DMS153 treated with DMSO at 0.1 percent for 48 hours (cell line): ENCODE results near the gene ASXL1.
"Not testable (repeated sequence)": the region's sequence is repeated elsewhere in the genome, so short reads cannot be mapped to it uniquely, and the experiment has no call there.

Experiments
- DNase-seq: peaks from one replicate; lab custom pipeline; 2025; ENCODE audit not compliant: unreplicated experiment; lab: John Stamatoyannopoulos, UW

The ASXL1 gene

DNA sequence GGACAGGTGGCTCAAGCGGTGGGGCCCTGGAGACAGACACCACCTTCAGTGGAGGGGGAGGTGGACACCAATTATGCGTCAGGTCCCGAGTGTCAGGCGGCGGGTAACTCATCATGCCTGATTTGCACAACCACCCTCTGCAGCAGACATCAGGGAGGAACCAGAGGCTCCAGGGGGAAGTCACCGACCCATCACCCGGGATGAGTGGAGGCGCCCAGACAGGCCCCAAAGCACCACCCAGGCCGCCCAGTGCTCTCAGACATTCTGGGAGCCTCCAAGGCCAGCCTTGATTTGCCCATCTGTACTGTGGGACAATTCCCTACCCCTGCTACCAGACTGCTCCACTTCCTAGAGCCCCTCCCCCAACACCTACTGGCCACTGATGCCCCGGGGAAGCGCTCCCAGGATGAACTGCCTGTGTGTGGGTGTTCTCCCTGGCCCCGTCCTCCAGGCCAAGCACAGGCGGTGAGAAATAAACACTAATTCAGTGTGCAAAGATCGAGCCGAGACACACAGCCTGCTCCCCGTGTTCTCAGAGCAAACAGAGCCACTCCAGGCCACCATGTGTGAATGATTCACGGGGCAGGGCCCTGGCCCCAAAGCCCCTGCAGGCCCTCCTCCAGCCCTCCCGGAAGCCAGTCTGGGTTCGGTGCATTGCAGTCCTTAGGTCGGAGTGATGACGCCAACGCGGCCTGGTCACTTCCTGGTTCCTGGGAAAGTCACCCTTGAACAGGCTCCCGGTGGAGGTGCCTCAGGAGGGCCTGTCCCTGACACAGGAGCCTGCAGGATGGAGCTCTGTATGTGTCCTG, 107.2 kb downstream of the ASXL1 start:
- DNase-seq, result no peak

DNA sequence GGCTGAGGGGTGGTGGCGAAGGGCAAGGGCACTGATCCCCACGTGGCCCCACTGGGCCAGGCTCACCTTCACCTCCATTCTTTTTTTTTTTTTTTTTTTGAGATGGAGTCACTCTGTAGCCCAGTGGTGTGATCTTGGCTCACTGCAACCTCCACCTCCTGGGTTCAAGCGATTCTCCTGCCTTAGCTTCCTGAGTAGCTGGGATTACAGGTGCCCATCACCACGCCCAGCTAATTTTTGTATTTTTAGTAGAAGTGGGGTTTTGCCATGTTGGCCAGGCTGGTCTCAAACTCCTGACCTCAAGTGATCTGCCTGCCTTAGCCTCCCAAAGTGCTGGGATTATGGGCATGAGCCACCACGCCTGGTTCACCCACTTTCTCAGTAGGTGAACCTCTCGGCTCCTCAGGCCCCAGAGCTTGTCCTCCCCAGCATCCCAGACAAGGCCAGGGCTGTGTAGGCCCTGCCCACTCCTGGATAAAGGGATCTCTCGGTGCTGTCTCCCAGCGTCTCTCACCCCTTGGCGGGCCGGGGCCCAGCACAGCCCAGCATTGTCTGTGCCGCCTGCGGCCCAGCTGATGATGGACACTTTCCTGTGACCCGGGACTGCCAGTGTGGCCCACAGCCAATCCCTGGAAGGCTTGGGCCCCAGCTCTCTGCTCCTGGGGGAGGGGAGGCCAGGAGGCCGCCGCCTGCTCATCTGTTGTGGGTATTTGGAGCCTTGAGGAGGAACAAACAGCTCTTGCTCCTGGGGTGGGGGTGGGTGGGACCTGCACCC, 108.0 kb downstream of the ASXL1 start:
- DNase-seq, result not testable (repeated sequence)

DNA sequence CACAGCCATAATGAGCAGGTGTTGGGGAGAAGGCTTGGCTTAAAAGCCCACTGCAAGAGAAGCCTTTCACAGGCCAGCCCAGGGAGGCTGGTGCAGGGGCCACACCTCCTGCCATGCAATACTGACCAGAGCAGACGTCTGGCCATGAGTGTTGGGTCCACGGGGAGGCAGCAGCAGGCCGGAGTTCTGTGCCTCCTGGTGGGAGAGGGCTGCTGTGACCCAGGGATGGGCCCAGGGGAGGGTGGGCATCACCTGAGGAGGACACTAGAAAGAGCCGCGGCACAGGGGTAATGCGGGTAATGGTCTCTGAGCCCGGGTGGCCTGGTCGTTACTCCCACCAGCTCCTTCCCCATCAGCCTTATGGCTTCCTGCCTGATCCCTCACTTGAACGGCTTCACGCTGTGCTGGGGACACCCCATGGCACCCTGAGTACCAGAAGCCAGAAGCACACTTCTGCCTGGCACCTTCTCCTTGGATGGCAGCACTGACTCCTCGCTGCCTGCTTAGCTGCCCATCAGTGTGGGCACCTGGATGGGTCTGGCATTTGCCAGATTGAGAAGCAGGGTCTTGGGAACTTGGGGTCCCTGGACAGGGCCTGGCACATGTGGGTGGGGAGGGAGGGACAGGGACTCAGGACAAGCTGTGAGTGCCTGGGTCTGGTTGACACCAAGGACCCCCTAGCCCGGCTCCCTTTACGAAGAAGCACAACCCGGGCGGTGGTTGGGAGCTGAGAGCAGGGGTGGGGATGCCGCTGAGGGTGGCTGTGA, 108.8 kb downstream of the ASXL1 start:
- no peak for DNase-seq

DNA sequence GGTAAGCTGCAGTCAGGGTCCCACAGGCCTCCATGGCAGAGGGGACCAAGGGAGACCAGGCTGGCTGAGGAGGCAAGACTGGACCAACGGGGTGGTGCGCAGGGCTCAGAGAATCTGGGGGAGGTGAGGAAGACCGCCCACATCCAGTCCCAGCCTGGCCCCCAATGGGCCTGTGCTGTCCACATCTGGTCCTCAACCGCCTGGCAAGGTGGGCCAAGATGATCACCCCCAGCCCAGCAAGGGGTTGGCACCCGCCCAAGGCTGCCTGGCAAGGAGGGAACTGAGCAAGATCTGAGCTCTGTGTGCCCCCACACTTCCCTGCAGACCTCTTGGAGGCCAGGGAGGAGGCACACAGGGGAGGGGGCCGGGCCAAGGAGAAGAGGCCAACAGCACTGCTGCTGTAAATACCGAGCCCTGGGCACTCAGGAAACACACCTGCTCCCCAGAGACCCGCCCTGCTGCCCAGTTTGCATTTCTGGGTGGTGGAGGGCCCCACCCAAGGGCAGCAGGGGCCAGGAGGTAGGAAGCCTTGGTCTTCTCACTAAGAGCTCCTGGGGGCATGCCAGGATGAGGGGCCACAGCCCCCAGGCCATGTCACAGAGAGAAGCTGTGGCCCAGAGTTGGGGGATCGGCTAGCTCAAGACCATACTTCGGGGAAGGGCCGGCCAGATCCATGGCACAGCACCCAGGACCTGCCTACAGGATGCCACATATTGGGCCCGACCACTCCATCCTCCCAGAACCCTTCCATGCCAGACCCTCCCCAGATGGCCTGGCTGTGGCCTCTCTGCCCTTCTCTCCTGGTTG, 109.6 kb downstream of the ASXL1 start:
- DNase-seq, result no peak

DNA sequence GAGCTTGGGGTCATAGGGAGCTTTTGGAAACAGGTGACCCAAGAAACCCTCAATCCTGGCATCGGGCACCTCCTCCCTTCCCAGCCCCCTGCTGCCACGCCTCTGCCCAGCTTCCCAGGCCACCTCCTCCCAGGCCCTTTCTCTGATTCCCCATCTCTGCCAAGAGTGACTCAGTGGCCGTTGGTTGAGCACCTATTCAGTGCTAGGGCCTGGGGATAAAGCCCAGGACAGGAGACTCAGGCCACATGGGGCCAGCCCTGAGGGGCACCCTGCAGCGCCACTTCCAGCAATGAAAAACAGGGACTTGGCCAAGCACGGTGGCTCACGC, 110.1 kb downstream of the ASXL1 start:
- DNase-seq, result no peak

DNA sequence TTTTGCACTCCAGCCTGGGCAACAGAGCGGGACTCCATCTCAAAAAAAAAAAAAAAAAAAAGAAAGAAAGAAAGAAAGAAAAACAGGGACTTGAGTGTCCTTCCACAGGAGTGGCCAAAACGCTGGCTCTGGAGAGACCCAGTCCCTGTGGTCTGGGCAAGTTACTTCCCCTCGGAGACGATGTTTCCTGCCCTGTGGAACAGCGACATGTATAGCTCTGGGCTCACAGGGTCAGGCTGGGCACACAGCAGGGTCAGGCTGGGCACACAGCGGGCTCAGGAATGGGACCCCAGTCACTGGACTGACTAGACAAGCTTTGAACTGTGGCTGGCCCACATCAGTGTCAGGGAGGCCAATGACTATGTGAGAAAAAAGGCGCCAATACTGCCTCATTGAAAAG, 110.7 kb downstream of the ASXL1 start:
- DNase-seq, result no peak

DNA sequence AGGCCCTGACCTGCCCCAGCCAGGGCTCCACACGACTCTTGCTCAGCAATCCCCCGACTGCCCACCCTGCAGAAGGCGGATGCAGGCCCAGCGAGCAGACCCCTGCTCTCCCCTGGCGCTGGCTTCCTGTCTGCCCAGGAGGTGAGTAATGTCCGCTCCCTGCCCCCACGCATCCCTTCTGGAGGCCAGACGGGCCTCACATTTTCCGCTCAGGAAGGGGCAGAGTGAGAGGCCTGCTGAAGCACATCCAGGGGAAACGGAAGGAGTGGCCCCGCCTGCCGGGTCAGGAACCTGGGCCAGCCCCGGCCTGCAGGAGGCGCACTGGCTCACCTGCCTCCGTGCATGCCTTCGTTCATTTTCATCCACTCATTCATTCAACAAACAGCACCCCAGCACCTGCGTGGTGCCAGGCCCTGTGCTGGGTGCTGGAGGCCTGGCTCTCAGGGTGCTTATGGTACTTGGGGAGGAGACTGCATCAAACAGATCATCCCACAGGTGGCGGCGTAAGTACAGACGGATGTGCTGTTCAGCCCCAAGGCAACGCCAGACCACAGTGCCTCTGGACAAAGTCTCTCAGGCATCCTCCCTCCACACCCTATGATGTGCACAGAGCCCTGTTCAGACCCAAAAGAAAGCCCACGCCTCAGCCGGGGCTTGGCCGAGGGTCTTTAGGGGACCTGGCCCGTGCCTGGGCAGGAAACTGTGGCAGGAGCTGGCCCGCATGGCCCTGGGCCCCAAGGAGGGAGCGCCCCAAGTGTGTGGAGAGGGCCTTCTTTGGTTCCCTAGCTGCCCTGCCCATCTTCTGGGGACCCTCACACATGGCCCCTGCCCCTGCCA, 112.1 kb downstream of the ASXL1 start:
- no peak for DNase-seq

DNA sequence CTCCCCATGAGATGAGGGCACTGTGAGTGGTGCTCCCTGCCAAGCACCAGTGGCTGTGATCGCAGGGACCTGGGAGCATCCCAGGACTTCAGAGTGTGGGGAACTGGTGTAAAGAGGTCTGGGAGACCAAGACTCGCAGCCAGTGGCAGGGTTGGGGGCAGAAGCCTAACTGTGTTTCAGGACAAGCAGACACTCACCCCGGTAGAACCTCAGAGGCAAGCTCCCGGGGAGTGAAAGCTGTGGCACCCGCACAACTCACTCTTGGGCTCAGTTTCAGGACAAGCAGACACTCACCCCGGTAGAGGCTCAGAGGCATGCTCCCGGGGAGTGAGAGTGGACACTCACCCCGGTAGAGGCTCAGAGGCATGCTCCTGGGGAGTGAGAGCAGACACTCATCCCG, 112.8 kb downstream of the ASXL1 start:
- DNase-seq, result no peak

DNA sequence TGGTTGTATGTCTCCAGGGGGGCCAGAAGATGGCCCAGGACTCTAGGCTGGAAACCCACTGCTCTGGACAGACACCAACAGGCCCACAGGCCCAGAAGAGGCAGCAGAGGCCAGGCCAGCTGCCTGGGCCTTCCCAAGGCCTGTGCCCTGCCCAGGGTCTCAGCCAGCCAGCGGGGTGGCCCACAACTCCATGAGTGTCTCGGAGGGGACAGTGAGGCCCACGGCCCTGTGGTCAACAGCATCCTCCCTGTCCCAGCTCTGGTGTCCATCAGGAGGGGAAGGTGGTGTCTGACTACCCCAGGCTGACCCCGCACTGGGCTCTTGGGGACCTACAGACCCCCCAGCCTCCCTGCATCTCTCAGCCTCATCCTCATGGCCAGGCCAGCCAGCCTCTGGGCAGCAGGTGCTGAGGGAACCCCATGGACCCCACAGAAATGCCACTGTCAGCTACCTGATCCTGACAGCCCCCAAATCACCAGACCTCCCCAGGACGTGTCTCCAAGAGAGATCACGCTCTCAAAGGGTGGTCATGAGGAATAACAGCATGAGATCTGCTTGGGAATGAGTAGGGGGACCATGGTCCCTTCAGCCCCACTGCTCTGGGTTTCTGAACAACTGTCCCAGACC, 114.6 kb downstream of the ASXL1 start:
- no peak for DNase-seq

DNA sequence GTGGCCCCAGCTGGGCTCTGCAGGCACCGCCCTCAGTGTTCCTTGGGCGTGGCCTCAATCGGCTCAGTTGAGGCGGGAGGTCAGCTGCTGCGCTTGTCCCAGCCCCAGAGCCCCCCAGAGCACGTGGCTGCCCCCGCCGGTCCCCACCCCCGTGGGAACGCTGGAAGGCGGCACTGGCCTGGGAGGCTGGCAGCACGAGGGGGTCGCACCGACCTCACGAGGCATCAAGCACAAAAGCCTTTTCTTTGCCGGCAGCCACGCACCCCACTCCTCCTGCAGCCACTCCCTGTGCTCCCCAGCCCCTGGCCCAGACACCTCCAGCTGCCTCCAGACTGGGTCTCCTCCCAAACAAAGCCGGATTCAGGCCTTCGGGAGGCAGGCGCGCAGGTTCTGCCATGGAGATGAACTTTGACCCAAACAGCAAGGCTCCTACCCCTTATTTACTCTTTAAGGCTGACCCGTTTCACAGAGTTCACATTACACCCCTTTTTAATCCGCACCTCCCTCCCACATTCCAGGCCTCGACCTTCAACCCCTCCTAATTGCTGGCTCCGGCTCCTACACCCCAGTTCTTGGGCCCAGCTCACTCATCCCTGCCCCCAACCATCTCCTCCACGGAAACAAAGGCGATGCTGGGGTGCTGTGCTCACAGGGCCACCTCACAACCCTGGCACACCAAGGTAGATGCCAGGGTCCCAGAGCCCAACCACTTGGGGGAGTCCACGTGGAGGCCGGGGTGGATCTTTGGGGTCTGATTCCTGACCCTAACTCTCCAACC, 115.3 kb downstream of the ASXL1 start:
- DNase-seq, result no peak

DNA sequence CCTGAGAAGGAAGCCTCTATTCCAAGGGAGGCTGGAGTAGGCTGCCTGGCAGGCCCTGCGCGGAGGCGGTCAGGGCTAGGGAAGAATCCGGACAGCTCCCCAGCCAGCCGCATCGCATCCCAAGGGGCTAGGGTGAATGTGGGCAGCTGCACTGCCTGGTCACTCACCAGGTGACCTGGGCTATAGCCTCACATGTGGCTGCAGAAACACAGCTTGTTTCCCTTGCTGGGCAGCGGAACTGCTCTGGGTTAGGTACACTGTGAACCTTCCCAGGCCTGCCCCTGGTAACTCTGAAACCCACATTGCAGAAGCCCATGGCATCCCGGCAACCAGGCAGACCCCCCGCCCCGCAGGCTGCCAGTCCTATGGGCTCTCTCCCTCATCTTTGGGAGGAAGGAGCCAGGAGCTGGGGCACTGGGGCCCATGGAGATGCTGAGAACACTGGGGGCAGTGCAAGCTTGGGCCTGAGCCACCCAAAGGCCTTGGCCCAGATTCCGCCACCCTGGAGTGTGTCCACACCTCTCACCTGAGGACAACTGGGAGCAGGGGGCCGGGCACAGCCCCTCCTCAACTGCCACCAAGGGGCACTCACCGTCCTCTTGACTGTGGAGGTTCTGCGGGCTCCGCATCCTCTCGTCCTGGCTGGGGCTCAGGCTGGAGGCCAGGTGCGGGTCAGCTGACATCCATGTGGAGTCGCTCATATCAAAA, 116.0 kb downstream of the ASXL1 start:
- DNase-seq, result no peak

DNA sequence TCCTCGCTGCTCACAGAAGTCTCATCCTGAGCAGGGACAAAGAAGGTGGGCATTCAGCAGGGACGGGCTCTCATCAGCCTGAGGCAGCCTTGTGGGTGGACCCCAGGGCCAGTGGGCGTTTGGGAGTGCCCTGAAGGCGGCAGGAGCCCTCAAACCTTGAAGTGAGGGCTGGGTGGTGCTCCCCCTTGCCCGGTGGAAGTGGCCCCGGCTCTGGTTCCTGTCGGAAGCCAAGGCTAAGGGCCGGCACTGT, 116.5 kb downstream of the ASXL1 start:
- no peak for DNase-seq

DNA sequence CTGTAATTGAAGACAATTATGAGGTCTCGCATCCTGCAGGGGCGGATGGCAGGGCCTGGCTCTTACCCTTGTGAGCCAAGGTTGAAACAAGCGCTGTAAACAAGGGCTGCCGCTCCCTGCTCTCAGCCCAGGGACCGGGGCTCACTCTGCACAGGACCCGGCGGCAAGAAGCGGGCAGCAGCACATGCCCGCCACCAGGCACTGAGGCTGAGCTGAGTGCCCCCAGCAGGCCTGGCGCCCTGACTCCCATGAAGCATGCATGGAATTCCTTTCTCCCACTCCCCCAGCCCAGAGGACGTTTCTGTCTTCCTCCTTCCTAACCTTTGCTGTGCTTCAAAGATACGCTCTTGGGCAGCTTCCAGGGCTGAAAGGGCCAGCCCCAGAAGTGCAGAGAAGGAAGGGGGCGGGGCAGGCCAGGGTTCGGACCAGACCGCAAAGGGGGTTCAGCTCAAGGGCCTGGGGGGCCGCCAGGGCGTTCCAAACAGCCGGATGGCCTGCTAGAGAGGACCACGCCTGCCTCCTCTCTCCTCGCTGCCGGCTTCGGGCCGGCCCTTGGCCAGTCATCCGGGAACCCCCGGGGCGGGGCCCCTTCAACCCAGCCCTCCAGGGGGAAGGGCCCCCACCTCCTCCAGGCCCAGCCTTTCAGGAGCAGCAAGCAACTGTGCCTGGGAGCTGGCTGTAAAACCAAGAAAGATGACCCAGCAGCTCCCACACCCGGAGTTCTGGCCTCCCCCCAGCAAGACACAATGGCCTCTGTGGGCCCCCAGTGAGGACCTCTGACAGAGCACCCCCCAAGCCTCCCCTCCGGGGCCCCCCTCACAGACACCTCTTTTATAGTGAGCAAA, 117.1 kb downstream of the ASXL1 start:
- no peak for DNase-seq

DNA sequence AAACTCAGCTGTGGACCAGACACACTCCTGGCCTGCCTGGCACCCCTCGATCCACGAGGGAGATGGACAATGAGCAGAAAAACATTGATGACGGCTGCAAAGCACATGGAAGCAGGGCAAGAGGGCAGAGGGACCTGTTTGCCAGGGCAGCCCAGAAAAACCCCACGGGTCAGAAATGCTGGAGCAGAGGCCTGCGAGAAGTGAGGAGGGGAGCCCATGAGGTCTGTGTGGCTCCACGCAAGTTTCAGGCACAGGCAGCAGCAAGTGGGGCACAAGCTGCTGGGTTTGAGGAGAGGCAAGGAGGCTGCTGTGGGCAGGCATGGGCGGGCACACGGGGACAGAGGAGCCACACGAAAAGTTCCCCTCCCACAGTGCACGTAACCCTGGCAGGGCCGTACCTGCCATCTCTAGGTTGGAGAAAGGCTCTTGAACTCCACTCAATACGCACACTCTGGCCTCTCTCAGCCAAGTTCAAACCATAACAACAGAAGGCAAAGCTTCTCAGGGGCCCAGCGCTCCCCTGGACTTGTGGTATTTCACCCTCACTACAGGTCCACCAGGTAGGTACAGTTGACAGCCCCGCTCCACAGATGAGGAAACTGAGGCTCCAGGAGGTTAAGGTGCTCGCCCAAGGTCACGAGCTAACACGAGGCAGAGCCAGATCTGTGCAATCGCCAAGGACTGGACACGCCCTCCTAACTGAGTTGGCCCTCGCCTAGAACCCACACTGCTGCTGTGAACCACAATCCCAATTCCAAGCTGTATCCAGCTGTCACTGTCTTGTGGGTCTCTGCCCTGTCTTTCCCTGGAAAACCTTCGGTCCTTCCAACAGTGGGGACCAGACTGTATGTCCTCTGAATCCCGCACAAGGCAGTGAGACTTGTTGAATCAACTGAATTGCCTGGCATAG, 118.8 kb downstream of the ASXL1 start:
- no peak for DNase-seq

DNA sequence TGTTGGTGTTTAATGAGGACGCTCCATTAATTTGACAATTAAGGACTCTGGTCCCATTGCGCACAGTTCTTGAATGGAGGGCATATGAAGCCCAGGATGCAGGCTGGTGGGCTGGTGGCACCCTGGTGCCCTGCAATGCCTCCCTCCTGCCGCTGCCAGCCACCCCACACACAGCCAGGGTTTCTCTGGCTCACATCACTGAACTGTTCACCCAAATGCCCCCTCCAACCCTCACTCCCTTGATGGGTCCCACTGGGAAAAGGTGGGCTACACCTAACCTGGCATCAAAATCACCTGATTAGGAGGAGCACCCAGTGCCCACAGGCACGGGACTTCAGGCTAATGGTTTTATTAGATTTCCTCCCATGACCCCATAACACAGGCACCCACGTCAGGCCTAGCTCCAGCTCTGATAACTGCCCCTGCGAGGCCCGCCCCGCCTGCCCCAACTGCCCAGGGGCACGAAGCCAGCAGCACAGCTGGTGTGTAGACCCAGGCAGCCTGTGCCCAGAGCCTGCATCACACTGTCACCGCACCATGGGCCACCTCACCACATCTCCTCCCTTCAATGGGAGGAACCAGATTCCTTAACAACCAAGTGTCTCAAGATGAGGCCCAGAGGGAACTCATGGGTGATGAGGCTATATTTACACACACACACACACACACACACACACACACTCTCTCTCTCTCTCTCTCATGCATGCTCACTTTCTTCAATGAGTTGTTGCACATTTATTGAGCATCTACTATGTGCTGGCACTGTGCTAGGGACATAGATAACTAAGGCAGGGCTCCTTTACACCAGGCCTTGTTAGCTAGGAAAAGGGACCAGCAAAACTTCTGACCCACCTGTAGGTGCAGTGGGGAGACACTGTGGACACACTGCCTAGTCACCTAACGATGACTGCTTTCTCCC, 119.7 kb downstream of the ASXL1 start:
- no peak for DNase-seq

DNA sequence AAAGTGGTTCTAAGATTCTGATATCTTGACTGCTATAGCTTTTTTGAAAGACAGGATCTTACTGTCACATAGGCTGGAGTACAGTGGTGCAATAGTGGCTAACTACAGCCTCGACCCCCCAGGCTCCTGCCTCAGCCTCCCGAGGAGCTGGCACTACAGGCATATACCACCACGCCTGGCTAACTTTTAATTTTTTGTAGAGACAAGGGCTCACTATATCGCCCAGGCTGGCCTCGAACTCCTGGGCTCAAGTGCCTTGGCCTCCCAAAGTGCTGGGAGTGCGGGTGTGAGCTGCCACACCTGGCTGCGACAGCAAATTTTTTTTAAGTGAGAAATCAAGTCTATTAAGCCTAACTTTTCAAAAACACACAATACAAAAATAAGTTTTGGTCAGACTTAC, 120.4 kb downstream of the ASXL1 start:
- no peak for DNase-seq
